Osteocyte (in vitro differentiated cells): ENCODE measurements around the gene ADNP. TPM values are rescaled to one million over a fixed set of nuclear protein-coding genes. Genes with fewer than 3 reads are reported as not detected.

ENCODE experiments used
- DNase-seq: peaks from one replicate; pipeline ENCODE4 v3.0.0; 2021; ENCODE audit warnings: mixed read lengths; ENCODE audit not compliant: unreplicated experiment; ENCODE audit errors: extremely low spot score
- H3K27ac Mint-ChIP-seq: one replicate; pipeline ENCODE4 v1.8.0; 2021; ENCODE audit warnings: mild to moderate bottlenecking, mixed read lengths; ENCODE audit not compliant: unreplicated experiment
- H3K27me3 Mint-ChIP-seq: one replicate; pipeline ENCODE4 v1.8.0; 2021; ENCODE audit warnings: mixed read lengths; ENCODE audit not compliant: unreplicated experiment
- H3K36me3 Mint-ChIP-seq: one replicate; pipeline ENCODE4 v1.8.0; 2021; ENCODE audit warnings: mixed read lengths; ENCODE audit not compliant: unreplicated experiment
- H3K4me1 Mint-ChIP-seq: one replicate; pipeline ENCODE4 v1.8.0; 2021; ENCODE audit warnings: mixed read lengths; ENCODE audit not compliant: unreplicated experiment
- H3K4me3 Mint-ChIP-seq: one replicate; pipeline ENCODE4 v1.8.0; 2021; ENCODE audit warnings: mild to moderate bottlenecking, moderate library complexity, mixed read lengths; ENCODE audit not compliant: unreplicated experiment
- H3K9me3 Mint-ChIP-seq: one replicate; pipeline ENCODE4 v1.8.0; 2021; ENCODE audit warnings: mixed read lengths; ENCODE audit not compliant: unreplicated experiment
- total RNA-seq: library from RNA; stranded (reverse); gene quantifications from 2 replicates; pipeline ENCODE4 v1.2.1, GENCODE V29; 2021
- TF ChIP-seq, protein P1 (sequence below): fragments of 200-600 bp; sonication (generic); IDR thresholded peaks from 2 replicates; pipeline ENCODE4 v1.5.0; 2021; ENCODE audit warnings: antibody characterized with exemption, mild to moderate bottlenecking, moderate library complexity

Gene ADNP
- total RNA-seq, 1 donor from 2014 or later = 67.4 TPM

DNA sequence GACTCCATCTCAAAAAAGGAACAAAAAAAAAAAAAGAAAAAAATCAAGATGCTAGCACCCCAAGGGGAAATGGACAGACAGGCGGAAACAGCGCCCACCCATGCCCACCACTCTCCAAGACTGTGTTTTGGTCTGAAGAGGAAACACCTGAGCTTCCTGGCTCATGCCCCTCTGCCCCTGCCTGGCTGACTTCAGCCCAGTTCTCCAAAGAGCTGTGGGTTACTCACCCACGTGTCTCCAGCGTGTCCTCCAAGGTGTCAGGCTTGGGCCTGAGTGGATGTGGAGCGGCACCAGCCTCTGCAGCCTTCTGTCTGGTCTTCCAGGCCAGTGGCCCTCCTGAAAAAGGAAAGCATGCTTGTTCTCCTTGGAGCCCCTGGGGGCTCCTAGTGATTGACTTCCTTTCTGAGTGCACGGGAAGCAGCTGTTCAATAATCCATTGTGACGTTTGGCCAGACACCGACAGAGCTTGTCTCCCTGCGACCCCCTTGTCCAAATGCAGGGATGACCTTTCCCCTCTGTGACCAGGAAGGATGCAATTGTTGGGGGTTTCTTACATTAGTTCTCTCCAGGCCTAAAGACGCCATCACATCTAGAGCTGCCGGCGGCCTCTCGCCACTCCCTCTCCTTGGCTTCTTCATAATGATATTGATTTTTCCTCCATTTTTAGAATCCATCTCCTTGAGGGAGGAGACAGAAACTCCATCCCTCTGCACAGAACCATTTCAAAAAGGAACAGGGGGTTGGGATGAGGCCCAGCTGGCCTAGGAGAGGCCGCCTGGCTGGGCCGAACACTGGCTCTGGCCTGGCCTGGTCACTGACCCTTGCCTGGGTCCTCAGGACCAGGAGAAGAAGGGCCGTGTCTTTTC lies 58.4 kb downstream of the ADNP start:
- Mint-ChIP-seq H3K9me3 (no peaks in the 10 kb centered on the region), H3K4me3 (no peak overlapping the region), H3K36me3 (no peaks in the 10 kb centered on the region), H3K27me3 (no peaks in the 10 kb centered on the region), H3K27ac (no peak overlapping the region), H3K4me1 (peaks cover 17% of the 10 kb centered on the region)
- TF ChIP-seq, protein P1, sequence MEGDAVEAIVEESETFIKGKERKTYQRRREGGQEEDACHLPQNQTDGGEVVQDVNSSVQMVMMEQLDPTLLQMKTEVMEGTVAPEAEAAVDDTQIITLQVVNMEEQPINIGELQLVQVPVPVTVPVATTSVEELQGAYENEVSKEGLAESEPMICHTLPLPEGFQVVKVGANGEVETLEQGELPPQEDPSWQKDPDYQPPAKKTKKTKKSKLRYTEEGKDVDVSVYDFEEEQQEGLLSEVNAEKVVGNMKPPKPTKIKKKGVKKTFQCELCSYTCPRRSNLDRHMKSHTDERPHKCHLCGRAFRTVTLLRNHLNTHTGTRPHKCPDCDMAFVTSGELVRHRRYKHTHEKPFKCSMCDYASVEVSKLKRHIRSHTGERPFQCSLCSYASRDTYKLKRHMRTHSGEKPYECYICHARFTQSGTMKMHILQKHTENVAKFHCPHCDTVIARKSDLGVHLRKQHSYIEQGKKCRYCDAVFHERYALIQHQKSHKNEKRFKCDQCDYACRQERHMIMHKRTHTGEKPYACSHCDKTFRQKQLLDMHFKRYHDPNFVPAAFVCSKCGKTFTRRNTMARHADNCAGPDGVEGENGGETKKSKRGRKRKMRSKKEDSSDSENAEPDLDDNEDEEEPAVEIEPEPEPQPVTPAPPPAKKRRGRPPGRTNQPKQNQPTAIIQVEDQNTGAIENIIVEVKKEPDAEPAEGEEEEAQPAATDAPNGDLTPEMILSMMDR = no peak
- no peak for DNase-seq

DNA sequence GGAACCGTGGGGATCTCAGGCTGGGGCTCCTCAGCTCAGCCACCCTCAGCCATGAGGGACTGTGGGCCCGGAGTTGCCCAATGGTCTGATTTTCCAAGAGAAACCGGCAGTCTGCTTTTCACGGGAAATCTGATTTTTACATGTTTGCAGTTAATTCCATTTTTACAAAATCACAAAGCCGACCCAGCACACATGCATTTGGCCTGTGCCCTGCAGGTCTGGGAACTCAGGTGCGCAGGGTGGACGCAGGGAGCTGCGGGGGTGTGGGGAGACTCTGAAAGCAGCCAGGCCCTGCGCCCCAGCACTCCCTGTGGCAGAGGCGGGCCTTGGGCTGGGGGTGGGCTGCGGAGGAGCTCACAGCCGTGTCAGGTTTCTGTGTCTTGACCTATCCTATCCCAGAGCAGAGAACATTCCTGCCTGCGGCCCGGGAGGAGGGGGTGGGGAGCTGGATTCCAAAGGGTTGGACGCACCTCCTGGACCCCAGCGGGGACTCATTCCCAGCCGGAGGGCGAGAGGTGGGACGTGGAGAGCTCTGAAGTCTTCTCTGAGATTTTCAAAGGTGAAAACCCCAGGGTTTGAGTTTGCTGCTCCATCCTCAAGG lies 60.6 kb downstream of the ADNP start:
- Mint-ChIP-seq H3K27me3 (no peaks in the 10 kb centered on the region), H3K27ac (no peak overlapping the region)
- no peak for DNase-seq

DNA sequence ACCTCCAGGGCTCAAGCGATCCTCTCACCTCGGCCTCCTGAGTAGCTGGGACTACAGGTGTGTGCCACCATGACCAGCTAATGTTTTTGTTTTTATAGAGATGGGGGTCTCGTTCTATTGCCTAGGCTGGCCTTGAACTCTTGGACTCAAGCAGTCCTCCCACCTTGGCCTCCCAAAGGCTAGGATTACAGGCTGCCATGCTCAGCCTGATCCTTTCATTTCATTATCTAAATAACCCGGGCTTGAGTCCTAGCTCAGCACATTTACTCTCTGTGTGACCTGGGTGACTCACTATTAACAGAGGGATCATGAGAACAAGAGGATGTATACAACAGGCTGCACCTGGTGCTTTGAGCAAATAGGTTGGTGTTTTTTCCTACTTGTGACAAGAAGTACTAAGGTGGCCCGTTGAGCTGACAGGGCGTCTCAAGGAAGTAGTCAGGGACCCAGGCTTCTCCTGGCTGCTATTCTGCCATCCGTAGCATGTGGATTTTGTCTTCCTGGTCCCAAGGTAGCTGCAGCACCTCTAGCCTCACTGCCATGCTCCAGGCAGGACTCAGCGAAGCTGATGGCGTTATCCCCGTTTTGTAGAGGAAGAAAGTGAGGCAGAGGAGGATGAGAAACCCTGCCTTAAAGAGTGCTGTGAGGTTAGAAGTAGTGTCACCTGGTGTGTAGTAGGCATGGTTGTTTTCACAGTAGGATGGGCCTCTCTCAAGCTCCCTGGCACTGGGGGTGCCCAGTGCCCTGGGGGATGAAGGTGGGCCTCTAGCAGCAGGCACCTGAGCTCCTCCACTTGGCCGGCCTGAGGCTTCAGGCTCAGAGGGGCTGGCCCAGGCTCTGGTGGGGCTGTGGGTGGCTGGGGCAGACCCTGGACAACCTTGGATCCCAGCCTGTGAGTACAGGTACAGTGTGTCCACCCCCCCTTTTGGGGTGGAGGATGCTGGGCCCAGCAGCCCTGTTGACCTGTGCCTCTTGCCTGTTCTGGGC lies 62.4 kb downstream of the ADNP start:
- TF ChIP-seq, protein P1 = no peak
- H3K27ac Mint-ChIP-seq = no peak overlapping the region
- H3K36me3 Mint-ChIP-seq = no peaks in the 10 kb centered on the region
- H3K4me3 Mint-ChIP-seq = no peak overlapping the region
- H3K4me1 Mint-ChIP-seq = peaks cover 17% of the 10 kb centered on the region
- DNase-seq = no peak
- H3K9me3 Mint-ChIP-seq = no peaks in the 10 kb centered on the region
- H3K27me3 Mint-ChIP-seq = no peaks in the 10 kb centered on the region

More for the DNA sequence above, 60.6 kb downstream of the ADNP start:
- no peaks in the 10 kb centered on the region for H3K9me3 Mint-ChIP-seq
- H3K36me3 Mint-ChIP-seq = no peaks in the 10 kb centered on the region
- TF ChIP-seq, protein P1 = no peak
- H3K4me1 Mint-ChIP-seq = peaks cover 17% of the 10 kb centered on the region
- H3K4me3 Mint-ChIP-seq = no peak overlapping the region

DNA sequence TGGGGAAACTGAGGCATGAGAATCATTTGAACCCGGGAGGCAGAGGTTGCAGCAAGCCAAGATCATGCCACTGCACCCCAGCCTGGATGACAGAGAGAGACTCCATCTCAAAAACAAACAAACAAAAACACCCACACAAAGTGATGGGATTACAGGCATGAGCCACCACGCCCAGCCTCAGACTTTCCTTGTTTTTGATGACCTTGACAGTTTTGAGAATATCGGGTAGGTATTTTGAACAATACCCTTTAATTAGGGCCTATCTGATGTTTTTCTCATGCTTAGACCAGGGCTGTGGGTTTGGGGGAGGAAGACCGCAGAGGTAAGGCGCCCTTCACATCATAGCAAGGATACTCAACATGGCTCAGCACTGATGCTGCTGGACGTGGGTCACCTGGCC lies 63.4 kb downstream of the ADNP start:
- peaks cover 17% of the 10 kb centered on the region for H3K4me1 Mint-ChIP-seq
- H3K9me3 Mint-ChIP-seq = no peaks in the 10 kb centered on the region
- no peak for DNase-seq
- H3K4me3 Mint-ChIP-seq = no peak overlapping the region
- TF ChIP-seq, protein P1 = no peak
- no peaks in the 10 kb centered on the region for H3K27me3 Mint-ChIP-seq
- no peak overlapping the region for H3K27ac Mint-ChIP-seq
- H3K36me3 Mint-ChIP-seq = no peaks in the 10 kb centered on the region
